Parathyroid adenoma (tissue), 2 donors: ENCODE measurements around the gene CRTAP.

Experiments used
- H2AFZ ChIP-seq: fragments of 300-600 bp; sonication (generic); one replicate; pipeline ENCODE4 v1.7.0; 2017; ENCODE audit warnings: antibody characterized with exemption, mild to moderate bottlenecking
- H3K27ac ChIP-seq: fragments of 300-600 bp; sonication (generic); one replicate; pipeline ENCODE4 v1.7.0; 2017
- H3K27me3 ChIP-seq: fragments of 300-600 bp; sonication (generic); one replicate; pipeline ENCODE4 v1.7.0; 2017; ENCODE audit warnings: low read length; ENCODE audit not compliant: control insufficient read depth, insufficient read depth
- H3K36me3 ChIP-seq: fragments of 300-600 bp; sonication (generic); one replicate; pipeline ENCODE4 v1.7.0; 2017; ENCODE audit warnings: low read length; ENCODE audit not compliant: control insufficient read depth, insufficient read depth
- H3K4me1 ChIP-seq: fragments of 300-600 bp; sonication (generic); one replicate; pipeline ENCODE4 v1.7.0; 2017; ENCODE audit warnings: control low read depth
- H3K4me2 ChIP-seq: fragments of 300-600 bp; sonication (generic); one replicate; pipeline ENCODE4 v1.7.0; 2017; ENCODE audit warnings: low read length
- H3K4me3 ChIP-seq: fragments of 300-600 bp; sonication (generic); one replicate; pipeline ENCODE4 v1.7.0; 2017; ENCODE audit warnings: low read depth, low read length
- H3K79me2 ChIP-seq: fragments of 300-600 bp; sonication (generic); one replicate; pipeline ENCODE4 v1.7.0; 2017; ENCODE audit warnings: control low read depth
- H3K9ac ChIP-seq: fragments of 300-600 bp; sonication (generic); one replicate; pipeline ENCODE4 v1.7.0; 2017; ENCODE audit warnings: mild to moderate bottlenecking
- H3K9me3 ChIP-seq: fragments of 300-600 bp; sonication (generic); one replicate; pipeline ENCODE4 v1.7.0; 2017; ENCODE audit warnings: low read length; ENCODE audit not compliant: control insufficient read depth
- TF ChIP-seq, protein P1 (sequence below): fragments of 300-600 bp; sonication (generic); IDR thresholded peaks from one replicate; pipeline ENCODE4 v1.7.0; 2017; ENCODE audit warnings: antibody characterized with exemption, mild to moderate bottlenecking
- donor health status: primary hyperparathyroidism.

CRTAP gene

DNA sequence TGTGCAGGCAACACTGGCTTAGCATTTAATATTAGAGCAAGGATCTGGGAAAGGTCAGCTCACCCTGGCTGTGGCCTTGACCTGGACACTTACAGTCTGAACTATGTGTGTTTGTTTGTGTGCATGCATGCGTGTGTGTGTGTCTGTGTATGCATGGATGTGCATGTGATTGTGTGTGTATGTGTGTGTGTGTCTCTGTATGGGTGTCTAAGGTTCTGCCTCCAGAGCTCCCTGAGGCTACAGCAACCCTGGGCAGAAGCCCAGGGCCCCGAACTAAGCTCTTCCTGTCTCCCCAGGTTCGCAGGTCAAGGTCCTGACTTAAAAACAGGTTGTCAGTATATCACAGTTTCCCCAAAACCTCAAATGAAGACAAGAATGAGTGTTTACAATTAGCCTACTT, 53.5 kb downstream of the CRTAP start:
- TF ChIP-seq, protein P1, sequence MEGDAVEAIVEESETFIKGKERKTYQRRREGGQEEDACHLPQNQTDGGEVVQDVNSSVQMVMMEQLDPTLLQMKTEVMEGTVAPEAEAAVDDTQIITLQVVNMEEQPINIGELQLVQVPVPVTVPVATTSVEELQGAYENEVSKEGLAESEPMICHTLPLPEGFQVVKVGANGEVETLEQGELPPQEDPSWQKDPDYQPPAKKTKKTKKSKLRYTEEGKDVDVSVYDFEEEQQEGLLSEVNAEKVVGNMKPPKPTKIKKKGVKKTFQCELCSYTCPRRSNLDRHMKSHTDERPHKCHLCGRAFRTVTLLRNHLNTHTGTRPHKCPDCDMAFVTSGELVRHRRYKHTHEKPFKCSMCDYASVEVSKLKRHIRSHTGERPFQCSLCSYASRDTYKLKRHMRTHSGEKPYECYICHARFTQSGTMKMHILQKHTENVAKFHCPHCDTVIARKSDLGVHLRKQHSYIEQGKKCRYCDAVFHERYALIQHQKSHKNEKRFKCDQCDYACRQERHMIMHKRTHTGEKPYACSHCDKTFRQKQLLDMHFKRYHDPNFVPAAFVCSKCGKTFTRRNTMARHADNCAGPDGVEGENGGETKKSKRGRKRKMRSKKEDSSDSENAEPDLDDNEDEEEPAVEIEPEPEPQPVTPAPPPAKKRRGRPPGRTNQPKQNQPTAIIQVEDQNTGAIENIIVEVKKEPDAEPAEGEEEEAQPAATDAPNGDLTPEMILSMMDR, result no peak
- Histone ChIP-seq H3K27ac (no peak overlapping the region), H3K79me2 (no peaks in the 10 kb centered on the region), H3K36me3 (no peaks in the 10 kb centered on the region), H3K4me3 (no peak overlapping the region), H3K27me3 (no peaks in the 10 kb centered on the region), H3K4me2 (no peak overlapping the region), H3K4me1 (no peaks in the 10 kb centered on the region), H2AFZ (no peak overlapping the region), H3K9me3 (no peaks in the 10 kb centered on the region), H3K9ac (no peak overlapping the region)

- Histone ChIP-seq H3K9ac (no peak overlapping the region), H3K9me3 (no peaks in the 10 kb centered on the region), H3K4me2 (no peak overlapping the region), H3K4me1 (no peaks in the 10 kb centered on the region), H3K4me3 (no peak overlapping the region), H3K27ac (no peak overlapping the region), H2AFZ (no peak overlapping the region), H3K27me3 (no peaks in the 10 kb centered on the region), H3K79me2 (no peaks in the 10 kb centered on the region), H3K36me3 (no peaks in the 10 kb centered on the region)
- TF ChIP-seq, protein P1, result no peak
Observed at GRCh38 chr3:33167716-33168336, 54.0 kb downstream of the CRTAP start.

GRCh38 chr3:33170531-33170930, 56.7 kb downstream of the CRTAP start:
- Histone ChIP-seq H3K27ac (no peak overlapping the region), H3K27me3 (no peaks in the 10 kb centered on the region), H3K4me1 (no peaks in the 10 kb centered on the region), H2AFZ (no peak overlapping the region), H3K4me2 (no peak overlapping the region), H3K4me3 (no peak overlapping the region), H3K9me3 (no peaks in the 10 kb centered on the region), H3K79me2 (no peaks in the 10 kb centered on the region), H3K36me3 (no peaks in the 10 kb centered on the region), H3K9ac (no peak overlapping the region)
- TF ChIP-seq, protein P1, result no peak

- no peak overlapping the region for H3K4me2 ChIP-seq
Observed at GRCh38 chr3:33171580-33171979, 57.8 kb downstream of the CRTAP start.

GRCh38 chr3:33173103-33173502, 59.3 kb downstream of the CRTAP start:
- no peak overlapping the region for H3K27ac ChIP-seq
- TF ChIP-seq, protein P1, result no peak
- no peaks in the 10 kb centered on the region for H3K79me2 ChIP-seq
- H3K4me3 ChIP-seq, result no peak overlapping the region
- H2AFZ ChIP-seq, result no peak overlapping the region
- no peaks in the 10 kb centered on the region for H3K36me3 ChIP-seq
- H3K27me3 ChIP-seq, result no peaks in the 10 kb centered on the region
- H3K9ac ChIP-seq, result no peak overlapping the region
- H3K9me3 ChIP-seq, result no peaks in the 10 kb centered on the region
- no peaks in the 10 kb centered on the region for H3K4me1 ChIP-seq
- no peak overlapping the region for H3K4me2 ChIP-seq

More at GRCh38 chr3:33171580-33171979, 57.8 kb downstream of the CRTAP start:
- Histone ChIP-seq H3K4me1 (no peaks in the 10 kb centered on the region), H3K36me3 (no peaks in the 10 kb centered on the region), H3K79me2 (no peaks in the 10 kb centered on the region), H3K9ac (no peak overlapping the region), H3K27ac (no peak overlapping the region), H2AFZ (no peak overlapping the region), H3K27me3 (no peaks in the 10 kb centered on the region), H3K9me3 (no peaks in the 10 kb centered on the region), H3K4me3 (no peak overlapping the region)
- TF ChIP-seq, protein P1, result no peak
